Cardiac fibroblast (primary cell): ENCODE data around the gene LSM14B.

Source experiments
- DNase-seq, 2 donors: peaks; one replicate each; pipeline versions ENCODE4 v3.0.0 to v3.0.0-alpha.2; 2010; ENCODE audit warnings: low read depth in 2 of 2
- H3K4me3 ChIP-seq, 2 donors: replicated peaks in 1 of 2; 1 replicate in 1 of 2; 2 replicates in 1 of 2; pipeline ENCODE4 v1.5.1; 2011; ENCODE audit warnings: low read depth in 2 of 2, low read length in 2 of 2, mild to moderate bottlenecking in 2 of 2, moderate library complexity in 1 of 2
- CTCF ChIP-seq: IDR thresholded peaks from one replicate; pipeline ENCODE4 v1.5.1; 2011; ENCODE audit warnings: low read depth, mild to moderate bottlenecking, low read length, inconsistent platforms

Gene LSM14B

GRCh38 chr20:62133051-62133845, 11.0 kb downstream of the LSM14B start:
- peak in 1 of 2 donors; percentile 22 for DNase-seq

GRCh38 chr20:62133864-62134263, 11.6 kb downstream of the LSM14B start:
- no peak overlapping the region for H3K4me3 ChIP-seq
- TF ChIP-seq CTCF: peak; percentile 9
- no peak for DNase-seq

More at GRCh38 chr20:62133051-62133845, 11.0 kb downstream of the LSM14B start:
- no peak for TF ChIP-seq CTCF
- no peak overlapping the region for H3K4me3 ChIP-seq

GRCh38 chr20:62134735-62135231, 12.5 kb downstream of the LSM14B start:
- no peak overlapping the region for H3K4me3 ChIP-seq
- no peak for TF ChIP-seq CTCF
- peak; percentile 79 to 87 for DNase-seq

GRCh38 chr20:62135573-62136266, 13.4 kb downstream of the LSM14B start:
- DNase-seq: no peak
- H3K4me3 ChIP-seq: no peak overlapping the region
- no peak for TF ChIP-seq CTCF

- DNase-seq: peak; percentile 74 to 81
- TF ChIP-seq CTCF: peak; percentile 87
- H3K4me3 ChIP-seq: no peak overlapping the region
Observed at GRCh38 chr20:62136283-62137091, 14.2 kb downstream of the LSM14B start.

- no peak for DNase-seq
- TF ChIP-seq CTCF: no peak
- no peak overlapping the region for H3K4me3 ChIP-seq
Observed at GRCh38 chr20:62137092-62137384, 14.8 kb downstream of the LSM14B start.
